ENCODE measurements around the gene ARRB1.

ARRB1 gene

GRCh38 chr11:75283391-75283931 is 68.0 kb downstream of the ARRB1 start:
- no peaks in the 10 kb centered on the region for H3K4me1 ChIP-seq (ENCODE audit: insufficient read depth, poor library complexity, severe bottlenecking)
- no peak for TF ChIP-seq CTCF (IDR thresholded peaks at IDR 0.05; ENCODE audit: poor library complexity, severe bottlenecking)
- ATAC-seq (ENCODE audit: low read depth): no peak
- H3K36me3 ChIP-seq (ENCODE audit: low read depth): no peaks in the 10 kb centered on the region
- no peak for DNase-seq (ENCODE audit: low spot score)
- H3K4me3 ChIP-seq (ENCODE audit: severe bottlenecking): no peak overlapping the region
- H3K27me3 ChIP-seq (ENCODE audit: insufficient read depth, poor library complexity, severe bottlenecking): no peaks in the 10 kb centered on the region
- no peak overlapping the region for H3K27ac ChIP-seq (ENCODE audit: poor library complexity, severe bottlenecking)
- no peaks in the 10 kb centered on the region for H3K9me3 ChIP-seq (ENCODE audit: severe bottlenecking)

GRCh38 chr11:75281469-75282095 is 69.9 kb downstream of the ARRB1 start:
- TF ChIP-seq CTCF (IDR thresholded peaks at IDR 0.05; ENCODE audit: poor library complexity, severe bottlenecking): no peak
- Histone ChIP-seq H3K27me3 (ENCODE audit: insufficient read depth, poor library complexity, severe bottlenecking) (no peaks in the 10 kb centered on the region), H3K4me3 (ENCODE audit: severe bottlenecking) (no peak overlapping the region), H3K9me3 (ENCODE audit: severe bottlenecking) (no peaks in the 10 kb centered on the region), H3K27ac (ENCODE audit: poor library complexity, severe bottlenecking) (no peak overlapping the region), H3K4me1 (ENCODE audit: insufficient read depth, poor library complexity, severe bottlenecking) (no peaks in the 10 kb centered on the region), H3K36me3 (ENCODE audit: low read depth) (no peaks in the 10 kb centered on the region)
- DNase-seq (ENCODE audit: low spot score): no peak
- ATAC-seq (ENCODE audit: low read depth): no peak

- no peaks in the 10 kb centered on the region for H3K36me3 ChIP-seq (ENCODE audit: low read depth)
- no peaks in the 10 kb centered on the region for H3K27me3 ChIP-seq (ENCODE audit: insufficient read depth, poor library complexity, severe bottlenecking)
- ATAC-seq (ENCODE audit: low read depth) (no peak), DNase-seq (ENCODE audit: low spot score) (no peak)
- H3K27ac ChIP-seq (ENCODE audit: poor library complexity, severe bottlenecking): no peak overlapping the region
- no peaks in the 10 kb centered on the region for H3K4me1 ChIP-seq (ENCODE audit: insufficient read depth, poor library complexity, severe bottlenecking)
- H3K4me3 ChIP-seq (ENCODE audit: severe bottlenecking): no peak overlapping the region
- H3K9me3 ChIP-seq (ENCODE audit: severe bottlenecking): no peaks in the 10 kb centered on the region
- no peak for TF ChIP-seq CTCF (IDR thresholded peaks at IDR 0.05; ENCODE audit: poor library complexity, severe bottlenecking)
These were observed 70.5 kb downstream of the ARRB1 start for GRCh38 chr11:75280770-75281468.

- H3K9me3 ChIP-seq (ENCODE audit: severe bottlenecking): no peaks in the 10 kb centered on the region
- H3K36me3 ChIP-seq (ENCODE audit: low read depth): no peaks in the 10 kb centered on the region
- H3K27me3 ChIP-seq (ENCODE audit: insufficient read depth, poor library complexity, severe bottlenecking): no peaks in the 10 kb centered on the region
- DNase-seq (ENCODE audit: low spot score): peak; percentile 49
- H3K27ac ChIP-seq (ENCODE audit: poor library complexity, severe bottlenecking): no peak overlapping the region
- H3K4me3 ChIP-seq (ENCODE audit: severe bottlenecking): no peak overlapping the region
- TF ChIP-seq CTCF (IDR thresholded peaks at IDR 0.05; ENCODE audit: poor library complexity, severe bottlenecking): peak; percentile 92
- H3K4me1 ChIP-seq (ENCODE audit: insufficient read depth, poor library complexity, severe bottlenecking): no peaks in the 10 kb centered on the region
- ATAC-seq (ENCODE audit: low read depth): peak; percentile 73
These were observed 71.2 kb downstream of the ARRB1 start for GRCh38 chr11:75280227-75280701.
